GM13976 (cell line): ENCODE results near the gene ZAP70.

Source experiments
- DNase-seq: peaks from one replicate; pipeline ENCODE4 v3.0.0; 2012; ENCODE audit warnings: low spot score
- in situ Hi-C: fragments of 300-500 bp; cut with MboI; formaldehyde crosslinking; loops from one replicate; pipeline ENCODE4 v1.12.0; 2022; ENCODE audit warnings: low sequenced_read_pairs, mixed read lengths, inconsistent platforms; ENCODE audit not compliant: unreplicated experiment
- TF ChIP-seq, protein P1 (sequence below): IDR thresholded peaks from 2 replicates; pipeline ENCODE4 v1.5.1; 2012; ENCODE audit warnings: borderline replicate concordance, mild to moderate bottlenecking; ENCODE audit not compliant: insufficient read depth; ENCODE audit errors: extremely low read depth, missing control alignments, control extremely low read depth

The ZAP70 gene

DNA sequence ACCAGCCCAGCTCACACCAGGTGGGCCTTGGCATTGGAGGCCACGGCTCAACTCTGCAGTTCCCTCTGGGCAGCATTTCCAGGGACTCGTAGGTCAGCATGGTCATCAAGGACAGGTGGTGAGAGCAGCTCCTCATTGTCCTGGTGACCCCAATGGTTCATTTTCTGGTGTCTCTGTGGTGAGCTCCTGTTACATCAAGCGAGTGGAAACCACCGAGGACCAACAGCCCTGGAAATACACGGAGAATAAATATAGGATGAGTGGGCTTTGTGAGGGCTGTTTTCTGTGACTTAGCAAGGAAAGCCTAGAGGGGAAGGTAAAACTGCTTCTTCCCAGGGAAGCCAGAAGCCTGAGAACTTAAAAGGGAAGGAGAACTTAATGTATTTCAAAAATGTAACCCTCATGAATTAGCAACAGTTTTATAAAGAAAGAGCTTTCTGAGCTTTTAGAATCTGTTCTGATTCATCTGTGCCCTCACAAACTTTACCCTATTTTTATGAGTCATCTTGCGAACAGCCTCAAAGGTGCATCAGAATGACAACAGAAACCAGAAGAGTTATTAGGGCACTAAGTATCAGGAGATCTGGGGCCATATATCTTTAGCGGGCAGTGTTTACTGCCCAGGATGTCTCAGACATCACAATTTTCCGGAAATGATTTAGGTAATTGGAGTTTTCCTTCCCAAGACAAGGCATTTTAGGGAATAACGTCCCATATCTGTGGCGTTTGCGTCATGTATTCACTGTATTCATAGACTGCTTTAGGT is 25.1 kb upstream of the ZAP70 start:
- TF ChIP-seq, protein P1, sequence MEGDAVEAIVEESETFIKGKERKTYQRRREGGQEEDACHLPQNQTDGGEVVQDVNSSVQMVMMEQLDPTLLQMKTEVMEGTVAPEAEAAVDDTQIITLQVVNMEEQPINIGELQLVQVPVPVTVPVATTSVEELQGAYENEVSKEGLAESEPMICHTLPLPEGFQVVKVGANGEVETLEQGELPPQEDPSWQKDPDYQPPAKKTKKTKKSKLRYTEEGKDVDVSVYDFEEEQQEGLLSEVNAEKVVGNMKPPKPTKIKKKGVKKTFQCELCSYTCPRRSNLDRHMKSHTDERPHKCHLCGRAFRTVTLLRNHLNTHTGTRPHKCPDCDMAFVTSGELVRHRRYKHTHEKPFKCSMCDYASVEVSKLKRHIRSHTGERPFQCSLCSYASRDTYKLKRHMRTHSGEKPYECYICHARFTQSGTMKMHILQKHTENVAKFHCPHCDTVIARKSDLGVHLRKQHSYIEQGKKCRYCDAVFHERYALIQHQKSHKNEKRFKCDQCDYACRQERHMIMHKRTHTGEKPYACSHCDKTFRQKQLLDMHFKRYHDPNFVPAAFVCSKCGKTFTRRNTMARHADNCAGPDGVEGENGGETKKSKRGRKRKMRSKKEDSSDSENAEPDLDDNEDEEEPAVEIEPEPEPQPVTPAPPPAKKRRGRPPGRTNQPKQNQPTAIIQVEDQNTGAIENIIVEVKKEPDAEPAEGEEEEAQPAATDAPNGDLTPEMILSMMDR = no peak
- in situ Hi-C loops = loop anchor here (25.0 kb wide), 1 partner anchor 1626 kb away; no protein-coding TSS in a partner anchor
- DNase-seq = no peak

DNA sequence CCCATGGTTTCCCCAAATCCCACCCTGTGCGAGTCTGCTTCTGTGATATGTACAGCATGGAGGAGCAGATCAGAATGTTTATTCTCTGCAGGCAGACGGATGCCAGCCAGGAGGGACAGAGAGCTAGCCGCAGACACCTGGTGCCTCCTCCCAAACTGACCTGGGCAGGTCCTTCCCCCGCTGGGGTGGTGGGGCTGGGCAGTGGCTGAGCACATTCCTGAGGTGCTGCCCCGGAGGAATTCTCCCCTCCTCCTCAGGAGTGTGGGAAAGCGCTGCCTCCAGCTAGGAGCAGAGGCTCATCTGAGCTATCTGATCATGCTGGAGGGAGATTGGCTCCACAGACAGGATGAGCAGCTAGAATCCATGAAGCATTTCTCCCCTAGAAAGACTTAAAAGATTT is 22.2 kb upstream of the ZAP70 start:
- in situ Hi-C loops = loop anchor here (25.0 kb wide), 1 partner anchor 1629 kb away; no protein-coding TSS in a partner anchor
- no peak for DNase-seq
- TF ChIP-seq, protein P1 = no peak

DNA sequence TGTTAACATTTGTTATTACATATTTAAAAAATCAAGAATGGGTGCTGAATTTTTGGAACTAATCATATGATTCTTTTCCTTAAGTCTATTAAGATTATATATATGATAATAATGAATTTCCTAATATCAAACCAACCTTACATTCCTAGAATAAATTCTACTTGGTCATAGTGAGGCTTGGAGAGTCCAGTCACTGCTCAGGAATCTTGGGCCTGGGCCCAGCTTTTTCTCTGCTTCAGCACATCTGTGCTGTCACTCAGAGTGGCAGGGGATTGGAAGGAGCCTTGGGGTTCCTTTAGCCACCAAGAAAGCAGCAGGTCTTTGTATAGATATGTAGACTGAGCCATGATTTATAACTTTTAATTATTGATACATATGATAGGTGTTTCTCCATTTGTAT is 19.9 kb upstream of the ZAP70 start:
- DNase-seq = no peak

DNA sequence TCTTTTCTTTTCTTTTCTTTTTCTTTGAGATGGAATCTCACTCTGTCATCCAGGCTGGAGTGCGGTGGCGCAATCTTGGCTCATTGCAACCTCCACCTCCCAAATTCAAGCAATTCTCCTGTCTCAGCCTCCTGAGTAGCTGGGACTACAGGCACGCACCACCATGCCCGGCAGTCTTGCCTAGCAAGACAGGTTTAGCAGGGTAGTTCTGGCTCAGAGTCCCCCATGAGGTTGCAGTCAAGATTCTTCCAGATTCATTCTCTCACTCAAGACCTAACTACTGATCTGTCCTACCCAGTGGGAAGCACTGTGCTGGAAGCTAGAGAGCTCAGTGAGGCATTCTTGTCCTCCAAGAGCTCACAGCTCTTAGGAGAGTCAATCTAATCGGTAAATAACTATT is 17.6 kb upstream of the ZAP70 start:
- TF ChIP-seq, protein P1 = no peak
- in situ Hi-C loops = loop anchor here (25.0 kb wide), 1 partner anchor 1633 kb away; no protein-coding TSS in a partner anchor
- DNase-seq = no peak

More for the DNA sequence above, 19.9 kb upstream of the ZAP70 start:
- TF ChIP-seq, protein P1 = no peak
- in situ Hi-C loops = loop anchor here (25.0 kb wide), 1 partner anchor 1631 kb away; no protein-coding TSS in a partner anchor

- in situ Hi-C loops = loop anchor here (25.0 kb wide), 1 partner anchor 1635 kb away; no protein-coding TSS in a partner anchor
These were observed 15.8 kb upstream of the ZAP70 start for GRCh38 chr2:97697252-97698235.

More at GRCh38 chr2:97697252-97698235, 15.8 kb upstream of the ZAP70 start:
- TF ChIP-seq, protein P1 = peak; percentile 87
- peak; percentile 81 for DNase-seq
